HepG2 (cell line): ENCODE results near the gene PROC. TPM values are rescaled to one million over a fixed set of nuclear protein-coding genes. Genes with fewer than 3 reads are reported as not detected.
A peak's percentile ranks its signal among the peaks of the same experiment; 100 is the strongest.

Experiments
- HDAC2 ChIP-seq: sonication (generic); formaldehyde crosslinking; IDR thresholded peaks from 2 replicates; pipeline ENCODE4 v1.4.0; 2020; ENCODE audit warnings: missing genetic modification reagents
- HNRNPL ChIP-seq: fragments of 200-400 bp; formaldehyde crosslinking; IDR thresholded peaks from 2 replicates; pipeline ENCODE4 v1.6.1; 2017; ENCODE audit warnings: mild to moderate bottlenecking, low read depth, low read length
- MEIS2 ChIP-seq: sonication (generic); formaldehyde crosslinking; IDR thresholded peaks from 2 replicates; pipeline ENCODE4 v1.9.0; 2021; ENCODE audit warnings: mild to moderate bottlenecking, missing genetic modification reagents
- NFAT5 ChIP-seq: sonication (generic); formaldehyde crosslinking; IDR thresholded peaks from 2 replicates; pipeline ENCODE4 v1.4.0; 2020; ENCODE audit warnings: missing genetic modification reagents
- SP2 ChIP-seq: sonication (generic); formaldehyde crosslinking; IDR thresholded peaks from 2 replicates; pipeline ENCODE4 v1.5.1; 2020; ENCODE audit warnings: mild to moderate bottlenecking, missing genetic modification reagents
- ZBTB34 ChIP-seq: sonication (generic); formaldehyde crosslinking; IDR thresholded peaks from 2 replicates; pipeline ENCODE4 v1.8.0; 2022; ENCODE audit warnings: mild to moderate bottlenecking, missing genetic modification reagents
- ZNF280D ChIP-seq: sonication (generic); formaldehyde crosslinking; IDR thresholded peaks from 2 replicates; pipeline ENCODE4 v1.5.1; 2020; ENCODE audit warnings: mild to moderate bottlenecking, missing genetic modification reagents
- ZNF333 ChIP-seq: sonication (generic); formaldehyde crosslinking; IDR thresholded peaks from 2 replicates; pipeline ENCODE4 v1.4.0; 2020; ENCODE audit warnings: mild to moderate bottlenecking, missing genetic modification reagents, borderline replicate concordance
- ZNF644 ChIP-seq: IDR thresholded peaks from 2 replicates; pipeline ENCODE4 v1.6.1; 2016; ENCODE audit warnings: low read depth
- ZNF773 ChIP-seq: sonication (generic); formaldehyde crosslinking; IDR thresholded peaks from 2 replicates; pipeline ENCODE4 v1.4.0; 2020; ENCODE audit warnings: missing genetic modification reagents, borderline replicate concordance
- ZNF850 ChIP-seq: sonication (generic); formaldehyde crosslinking; conservative IDR thresholded peaks from 2 replicates; pipeline ENCODE4 v1.9.0; 2021; ENCODE audit warnings: mild to moderate bottlenecking, missing genetic modification reagents
- ZNF891 ChIP-seq: sonication (generic); formaldehyde crosslinking; IDR thresholded peaks from 2 replicates; pipeline ENCODE4 v1.5.0; 2020; ENCODE audit warnings: mild to moderate bottlenecking, missing genetic modification reagents
- ZSCAN12 ChIP-seq: sonication (generic); formaldehyde crosslinking; IDR thresholded peaks from 2 replicates; pipeline ENCODE4 v1.9.0; 2021; ENCODE audit warnings: mild to moderate bottlenecking, missing genetic modification reagents
- polyA plus RNA-seq, 8 experiments: library from polyadenylated mRNA; depleted of rRNA in 3 of 8; stranded (reverse) in 7 of 8; unstranded in 1 of 8; fragments of >200 nt; fragmentation: Illumina TruSeq in 4 of 8; extraction: Trizol in 4 of 8; gene quantifications; 2 replicates each; pipeline versions ENCODE4 v1.2.1 to v1.2.3, GENCODE V29; 2011 to 2016; ENCODE audit warnings: low read depth in 4 of 8, missing spikeins in 1 of 8, mixed read lengths in 1 of 8; ENCODE audit not compliant: insufficient read depth in 1 of 8
- total RNA-seq, 5 experiments: library from RNA; depleted of rRNA; stranded (reverse); fragments of >200 nt; fragmentation: Illumina TruSeq; extraction: Trizol; gene quantifications; 2 replicates each; pipeline ENCODE4 v1.2.3, GENCODE V29; 2016; ENCODE audit warnings: low read depth in 1 of 5
- TF ChIP-seq, protein P1 (sequence below): sonication (generic); formaldehyde crosslinking; IDR thresholded peaks from 2 replicates; pipeline ENCODE4 v1.5.0; 2020; ENCODE audit warnings: mild to moderate bottlenecking, missing genetic modification reagents

The PROC gene
- total and polyA plus RNA-seq, 2 of the 13 experiments (the other 11 are each of a cell fraction or from before 2014, with no cell fraction given): 134 to 185 TPM

DNA sequence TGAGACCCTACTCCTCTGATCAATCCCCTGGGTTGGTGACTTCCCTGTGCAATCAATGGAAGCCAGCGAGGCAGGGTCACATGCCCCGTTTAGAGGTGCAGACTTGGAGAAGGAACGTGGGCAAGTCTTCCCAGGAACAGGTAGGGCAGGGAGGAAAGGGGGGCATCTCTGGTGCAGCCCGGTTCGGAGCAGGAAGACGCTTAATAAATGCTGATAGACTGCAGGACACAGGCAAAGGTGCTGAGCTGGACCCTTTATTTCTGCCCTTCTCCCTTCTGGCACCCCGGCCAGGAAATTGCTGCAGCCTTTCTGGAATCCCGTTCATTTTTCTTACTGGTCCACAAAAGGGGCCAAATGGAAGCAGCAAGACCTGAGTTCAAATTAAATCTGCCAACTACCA lies 821 bp upstream of the PROC start (continued):
- TF ChIP-seq ZNF280D (CRISPR knock-in tag): no peak
- TF ChIP-seq ZNF333 (CRISPR knock-in tag): no peak
- TF ChIP-seq ZNF644 (CRISPR knock-in tag): no peak
- TF ChIP-seq HNRNPL: no peak
- TF ChIP-seq, protein P1, sequence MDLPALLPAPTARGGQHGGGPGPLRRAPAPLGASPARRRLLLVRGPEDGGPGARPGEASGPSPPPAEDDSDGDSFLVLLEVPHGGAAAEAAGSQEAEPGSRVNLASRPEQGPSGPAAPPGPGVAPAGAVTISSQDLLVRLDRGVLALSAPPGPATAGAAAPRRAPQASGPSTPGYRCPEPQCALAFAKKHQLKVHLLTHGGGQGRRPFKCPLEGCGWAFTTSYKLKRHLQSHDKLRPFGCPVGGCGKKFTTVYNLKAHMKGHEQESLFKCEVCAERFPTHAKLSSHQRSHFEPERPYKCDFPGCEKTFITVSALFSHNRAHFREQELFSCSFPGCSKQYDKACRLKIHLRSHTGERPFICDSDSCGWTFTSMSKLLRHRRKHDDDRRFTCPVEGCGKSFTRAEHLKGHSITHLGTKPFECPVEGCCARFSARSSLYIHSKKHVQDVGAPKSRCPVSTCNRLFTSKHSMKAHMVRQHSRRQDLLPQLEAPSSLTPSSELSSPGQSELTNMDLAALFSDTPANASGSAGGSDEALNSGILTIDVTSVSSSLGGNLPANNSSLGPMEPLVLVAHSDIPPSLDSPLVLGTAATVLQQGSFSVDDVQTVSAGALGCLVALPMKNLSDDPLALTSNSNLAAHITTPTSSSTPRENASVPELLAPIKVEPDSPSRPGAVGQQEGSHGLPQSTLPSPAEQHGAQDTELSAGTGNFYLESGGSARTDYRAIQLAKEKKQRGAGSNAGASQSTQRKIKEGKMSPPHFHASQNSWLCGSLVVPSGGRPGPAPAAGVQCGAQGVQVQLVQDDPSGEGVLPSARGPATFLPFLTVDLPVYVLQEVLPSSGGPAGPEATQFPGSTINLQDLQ (CRISPR knock-in tag): no peak
- no peak for TF ChIP-seq ZSCAN12 (CRISPR knock-in tag)
- TF ChIP-seq ZNF773 (CRISPR knock-in tag): no peak
- TF ChIP-seq NFAT5 (CRISPR knock-in tag): no peak
- no peak for TF ChIP-seq HDAC2 (CRISPR knock-in tag)
- no peak for TF ChIP-seq ZNF850 (CRISPR knock-in tag)
- TF ChIP-seq SP2 (CRISPR knock-in tag): 0 out of 2 replicates have a peak, but pooled peaks have one; percentile 8
- no peak for TF ChIP-seq MEIS2 (CRISPR knock-in tag)
- 0 out of 2 replicates have a peak, but pooled peaks have one; percentile 35 for TF ChIP-seq ZNF891
- TF ChIP-seq ZBTB34: no peak
